Small intestine (tissue), 7 donors: Measurements from ENCODE around the gene FAP. TPM values are rescaled to one million over a fixed set of nuclear protein-coding genes. Genes with fewer than 3 reads are reported as not detected.

Source experiments
- DNase-seq, 2 donors: peaks; one replicate each; pipeline versions ENCODE4 v3.0.0 to v3.0.0-alpha.2; 2013
- FAIRE-seq: peaks from 2 replicates; lab custom pipeline; 2012; peaks lifted over from hg19 to GRCh38; lab: Jason Lieb, UNC
- H3K27ac ChIP-seq, 3 donors: one replicate each; pipeline ENCODE4 v1.5.1; 2013; ENCODE audit warnings: low read length in 2 of 3, mild to moderate bottlenecking in 2 of 3, control low read depth in 1 of 3, inconsistent platforms in 1 of 3, low read depth in 1 of 3, moderate library complexity in 1 of 3
- H3K27me3 ChIP-seq, 3 donors: one replicate each; pipeline ENCODE4 v1.6.1; 2013; ENCODE audit warnings: low read length in 3 of 3, inconsistent platforms in 1 of 3; ENCODE audit not compliant: control insufficient read depth in 3 of 3, insufficient read depth in 3 of 3
- H3K36me3 ChIP-seq, 3 donors: one replicate each; pipeline ENCODE4 v1.6.1; 2013; ENCODE audit warnings: low read length in 3 of 3, inconsistent platforms in 1 of 3, low read depth in 1 of 3, mild to moderate bottlenecking in 1 of 3, moderate library complexity in 1 of 3; ENCODE audit not compliant: control insufficient read depth in 3 of 3, insufficient read depth in 2 of 3
- H3K4me1 ChIP-seq, 3 donors: one replicate each; pipeline ENCODE4 v1.6.1; 2013; ENCODE audit warnings: low read length in 2 of 3, inconsistent platforms in 1 of 3, low read depth in 1 of 3, mild to moderate bottlenecking in 1 of 3, moderate library complexity in 1 of 3; ENCODE audit not compliant: control insufficient read depth in 3 of 3, insufficient read depth in 2 of 3
- H3K4me3 ChIP-seq, 3 donors: one replicate each; pipeline ENCODE4 v1.5.1; 2013; ENCODE audit warnings: low read length in 3 of 3, control low read depth in 1 of 3, inconsistent platforms in 1 of 3, low read depth in 1 of 3, mild to moderate bottlenecking in 1 of 3, moderate library complexity in 1 of 3
- H3K9me3 ChIP-seq, 2 donors: one replicate each; pipeline ENCODE4 v1.6.1; 2013; ENCODE audit warnings: low read depth in 1 of 2, low read length in 1 of 2; ENCODE audit not compliant: control insufficient read depth in 2 of 2, insufficient read depth in 1 of 2
- WGBS, 3 donors: extraction: QIAGEN DNeasy Blood & Tissue Kit; methylation state at CpG; one replicate each; pipeline ENCODE4 v1.1.7; 2013; 5-methylcytosine and 5-hydroxymethylcytosine counted together
- polyA plus RNA-seq, 4 donors: library from polyadenylated mRNA; stranded (reverse) in 3 of 4; unstranded in 1 of 4; fragments of 200-250 nt in 3 of 4; fragments of 120-200 nt in 1 of 4; gene quantifications; one replicate each; pipeline versions ENCODE4 v1.2.1 to v1.2.3, GENCODE V29; 2013
- donor health status: healthy with polysubstance abuse.
- donor health status: control.
- donor health status: control.
- donor health status: Bipolar disorder and iron deficiency.
- donor health status: healthy.

Gene FAP
- polyA plus RNA-seq, 4 donors: 0.78 to 2.3 TPM; not detected in 2

DNA sequence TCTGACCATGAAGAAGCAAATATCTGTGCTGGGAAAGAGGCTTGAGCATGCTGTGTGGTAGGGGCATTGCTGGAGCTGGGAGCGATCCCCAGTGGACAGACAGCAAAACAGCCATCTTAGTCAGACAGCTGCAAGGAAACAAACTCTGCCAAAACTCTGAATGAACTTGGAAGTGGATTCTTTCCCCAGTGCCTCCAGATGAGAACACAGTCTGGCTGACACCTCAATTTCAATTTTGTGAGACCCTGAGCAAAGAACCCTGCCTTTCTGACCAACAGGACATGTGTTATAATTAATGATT lies 23.2 kb upstream of the FAP start:
- 91 to 100% (median 96%) methylated on average over 1 of the region's 1 CpG for WGBS, 3 donors
- H3K9me3 ChIP-seq: no peaks in the 10 kb centered on the region
- H3K36me3 ChIP-seq: peaks cover 9 to 18% (median 10%) of the 10 kb centered on the region in 3 donors
- no peak overlapping the region for H3K27ac ChIP-seq
- H3K27me3 ChIP-seq: no peaks in the 10 kb centered on the region
- DNase-seq (no peak), FAIRE-seq (no peak)
- no peaks in the 10 kb centered on the region for H3K4me1 ChIP-seq
- no peak overlapping the region for H3K4me3 ChIP-seq

DNA sequence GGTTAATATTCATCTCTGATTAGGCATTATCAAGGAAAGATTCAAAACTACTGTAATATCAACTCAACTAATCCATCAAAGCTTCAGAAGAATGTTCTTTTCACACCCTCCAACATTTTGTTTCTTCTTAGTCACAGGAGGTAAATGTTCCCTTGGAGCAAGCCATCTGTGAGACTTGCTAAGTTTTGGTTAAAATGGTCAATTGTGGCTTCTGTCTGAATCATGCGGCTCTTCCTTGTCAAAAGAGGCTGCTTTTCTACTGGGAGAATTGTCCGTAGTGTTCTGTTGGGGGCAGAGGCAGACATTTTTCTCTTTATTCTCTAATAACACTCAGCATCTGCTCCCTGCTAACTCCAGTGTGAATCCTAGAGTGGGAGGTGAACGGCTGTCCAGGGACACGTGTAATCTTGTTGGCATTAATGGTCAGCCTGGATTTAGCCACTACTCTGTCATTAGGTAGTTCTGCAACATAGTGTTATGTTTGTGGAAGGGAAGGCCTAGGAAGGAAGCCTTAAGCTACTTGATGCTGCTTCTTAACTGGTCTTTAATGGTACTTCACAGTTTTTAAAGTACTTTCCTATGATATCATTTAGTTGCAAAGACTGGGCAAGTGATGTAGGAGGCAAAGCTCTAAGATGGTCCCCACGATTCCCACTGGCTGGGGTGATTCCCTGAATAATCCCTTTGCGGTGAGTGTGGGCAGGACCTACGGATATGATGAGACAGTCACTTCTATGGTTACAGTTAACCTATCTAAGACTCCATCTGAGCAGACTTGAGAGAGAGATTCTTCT lies 22.6 kb upstream of the FAP start:
- 93 to 98% (median 94%) methylated on average over 7 of the region's 7 CpGs for WGBS, 3 donors
- Histone ChIP-seq H3K27me3 (no peaks in the 10 kb centered on the region), H3K36me3 (peaks cover 9 to 18% (median 10%) of the 10 kb centered on the region in 3 donors), H3K9me3 (no peaks in the 10 kb centered on the region), H3K4me3 (no peak overlapping the region), H3K4me1 (no peaks in the 10 kb centered on the region), H3K27ac (no peak overlapping the region)
- FAIRE-seq: no peak
- DNase-seq: no peak

DNA sequence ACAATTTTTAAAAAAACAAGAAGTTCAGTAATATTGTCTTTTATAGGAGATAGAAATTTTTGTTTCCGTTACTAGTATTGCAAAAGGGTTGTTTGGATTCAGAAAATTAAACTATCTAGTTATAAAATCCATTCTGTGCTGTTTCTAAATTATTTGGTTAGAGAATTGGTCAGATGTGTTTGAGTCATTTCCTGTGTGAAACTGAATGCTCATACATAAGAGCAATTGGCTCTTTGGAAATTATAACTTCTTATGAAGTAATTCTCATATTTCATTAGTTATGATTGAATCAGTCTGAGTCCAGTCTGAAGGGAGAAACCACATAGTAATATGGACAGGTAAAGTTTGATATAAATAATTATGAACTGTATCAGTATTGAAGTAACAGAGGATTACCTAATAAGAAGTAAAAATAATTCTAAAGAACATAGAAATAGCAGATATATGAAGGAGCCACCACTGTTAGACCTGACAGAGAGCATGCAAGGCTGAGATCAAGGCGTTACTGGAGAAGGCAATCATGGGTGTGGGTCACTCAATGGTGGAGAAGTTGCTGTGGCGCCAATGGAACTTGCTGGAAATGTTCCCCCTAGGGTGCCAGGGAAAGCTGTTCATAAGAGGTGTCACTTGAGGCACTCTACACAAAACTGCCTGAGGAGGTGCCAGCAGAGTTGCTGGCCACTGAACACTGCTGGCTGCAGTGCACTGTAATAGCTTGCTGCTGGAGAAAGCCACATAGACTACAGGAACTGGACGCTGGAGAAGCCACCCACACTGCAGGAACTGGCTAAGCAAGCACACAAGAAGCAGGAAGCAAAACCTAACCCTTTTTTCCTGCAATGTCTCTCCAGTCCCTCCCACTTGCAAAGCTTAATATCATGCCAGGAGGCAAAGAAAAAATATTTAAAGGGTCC lies 18.0 kb upstream of the FAP start:
- H3K4me3 ChIP-seq: no peak overlapping the region
- no peak for FAIRE-seq
- WGBS, 3 donors: 63 to 82% (median 69%) methylated on average over 4 of the region's 4 CpGs
- peak in 1 of 2 donors; percentile 2 for DNase-seq
- peaks cover 2 to 5% (median 2%) of the 10 kb centered on the region in 3 donors for H3K36me3 ChIP-seq
- peak overlapping the region in 1 of 3 donors; percentile 73 for H3K27ac ChIP-seq
- H3K4me1 ChIP-seq: no peaks in the 10 kb centered on the region
- no peaks in the 10 kb centered on the region for H3K9me3 ChIP-seq
- no peaks in the 10 kb centered on the region for H3K27me3 ChIP-seq

DNA sequence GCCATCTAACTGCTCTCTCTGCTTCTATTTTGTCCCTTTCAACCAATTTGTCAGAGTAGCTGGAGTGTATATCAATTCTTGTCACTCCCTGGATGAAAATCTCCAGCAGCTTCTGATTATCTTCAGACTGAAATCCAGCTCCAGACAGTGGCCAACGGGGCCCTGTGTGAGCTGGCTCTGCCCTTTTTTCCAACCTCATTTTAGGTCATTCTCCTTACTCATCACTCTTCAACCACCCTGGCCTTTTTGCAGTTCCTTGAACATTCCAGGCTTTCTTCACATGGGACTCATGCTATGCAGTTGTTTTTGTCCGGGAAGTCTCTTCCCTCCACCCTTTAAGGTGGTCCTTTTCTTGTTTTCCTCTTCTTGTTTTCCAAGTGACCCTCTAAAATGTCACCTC lies 15.4 kb upstream of the FAP start:
- WGBS, 3 donors: 75 to 88% (median 82%) methylated on average over 2 of the region's 2 CpGs
- Histone ChIP-seq H3K36me3 (no peaks in the 10 kb centered on the region), H3K4me3 (no peak overlapping the region), H3K9me3 (no peaks in the 10 kb centered on the region), H3K4me1 (no peaks in the 10 kb centered on the region), H3K27ac (no peak overlapping the region), H3K27me3 (no peaks in the 10 kb centered on the region)
- FAIRE-seq: no peak
- no peak for DNase-seq

DNA sequence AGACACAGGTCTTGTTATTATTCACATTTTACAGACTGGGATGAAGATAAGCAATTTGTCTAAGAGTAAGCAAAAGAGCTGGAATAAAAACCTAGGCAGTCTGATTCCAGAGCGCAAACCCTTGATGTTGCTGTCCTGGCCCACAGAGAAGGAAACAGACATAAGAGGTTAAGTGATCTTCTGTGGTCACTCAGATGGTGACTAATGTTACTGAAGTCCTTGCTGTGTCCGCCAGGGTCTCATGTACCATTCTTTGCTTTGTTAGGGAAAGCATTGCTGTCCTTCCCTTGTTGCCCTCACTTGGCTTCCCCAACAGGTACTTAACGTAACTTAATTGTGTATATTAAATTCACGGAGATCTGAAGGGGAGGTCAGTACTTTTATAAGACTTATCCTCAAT lies 14.9 kb upstream of the FAP start:
- 84 to 96% (median 92%) methylated on average over 4 of the region's 4 CpGs for WGBS, 3 donors
- FAIRE-seq: no peak
- no peak overlapping the region for H3K27ac ChIP-seq
- no peak for DNase-seq
- H3K4me1 ChIP-seq: no peaks in the 10 kb centered on the region
- H3K4me3 ChIP-seq: no peak overlapping the region
- H3K9me3 ChIP-seq: no peaks in the 10 kb centered on the region
- H3K36me3 ChIP-seq: no peaks in the 10 kb centered on the region
- H3K27me3 ChIP-seq: no peaks in the 10 kb centered on the region

DNA sequence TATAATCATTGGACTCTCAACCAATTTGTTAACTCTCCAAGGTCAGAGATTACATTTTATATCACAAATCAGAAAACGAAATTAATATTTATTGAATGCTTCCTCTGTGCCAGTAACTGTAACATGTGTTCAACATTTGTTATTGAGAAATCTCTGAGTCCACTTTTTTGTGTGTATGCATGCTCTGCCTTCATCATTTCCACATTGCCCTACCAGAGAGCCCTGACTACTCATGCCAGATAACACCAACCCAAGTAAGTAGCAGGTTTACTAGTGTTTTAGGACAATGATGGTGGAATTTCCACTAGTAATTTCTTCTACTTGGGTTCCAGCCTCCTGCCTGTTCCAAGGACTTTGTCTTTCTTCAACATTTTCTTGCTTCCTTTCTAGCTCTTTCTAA lies 14.2 kb upstream of the FAP start:
- H3K27me3 ChIP-seq: no peaks in the 10 kb centered on the region
- H3K4me1 ChIP-seq: no peaks in the 10 kb centered on the region
- DNase-seq (no peak), FAIRE-seq (no peak)
- no peak overlapping the region for H3K4me3 ChIP-seq
- no peak overlapping the region for H3K27ac ChIP-seq
- WGBS, 3 donors: 8 to 32% (median 16%) methylated on average over 1 of the region's 1 CpG
- no peaks in the 10 kb centered on the region for H3K36me3 ChIP-seq
- H3K9me3 ChIP-seq: no peaks in the 10 kb centered on the region

DNA sequence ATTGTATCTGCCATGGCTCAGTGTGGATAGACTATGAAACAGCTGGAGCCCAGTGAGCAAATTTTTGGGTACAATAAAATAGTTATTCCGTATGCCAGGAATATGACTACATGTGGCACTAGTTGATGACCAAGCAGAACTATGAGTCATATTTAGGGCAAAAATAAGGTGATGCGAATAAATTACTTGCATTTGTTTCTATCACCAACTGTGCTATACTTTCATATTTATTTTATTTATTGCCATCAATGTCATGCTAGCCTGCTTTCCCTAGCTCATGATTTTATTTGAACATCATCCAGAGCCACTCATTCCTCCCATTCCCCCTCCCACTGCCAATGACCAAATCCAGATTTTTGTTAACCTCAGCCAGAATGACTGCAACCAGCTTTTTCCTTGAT lies 13.3 kb upstream of the FAP start:
- Histone ChIP-seq H3K4me1 (no peaks in the 10 kb centered on the region), H3K36me3 (no peaks in the 10 kb centered on the region), H3K4me3 (no peak overlapping the region), H3K9me3 (no peaks in the 10 kb centered on the region), H3K27me3 (no peaks in the 10 kb centered on the region), H3K27ac (no peak overlapping the region)
- DNase-seq (no peak), FAIRE-seq (no peak)
- WGBS, 3 donors: 79 to 85% (median 80%) methylated on average over 2 of the region's 2 CpGs

DNA sequence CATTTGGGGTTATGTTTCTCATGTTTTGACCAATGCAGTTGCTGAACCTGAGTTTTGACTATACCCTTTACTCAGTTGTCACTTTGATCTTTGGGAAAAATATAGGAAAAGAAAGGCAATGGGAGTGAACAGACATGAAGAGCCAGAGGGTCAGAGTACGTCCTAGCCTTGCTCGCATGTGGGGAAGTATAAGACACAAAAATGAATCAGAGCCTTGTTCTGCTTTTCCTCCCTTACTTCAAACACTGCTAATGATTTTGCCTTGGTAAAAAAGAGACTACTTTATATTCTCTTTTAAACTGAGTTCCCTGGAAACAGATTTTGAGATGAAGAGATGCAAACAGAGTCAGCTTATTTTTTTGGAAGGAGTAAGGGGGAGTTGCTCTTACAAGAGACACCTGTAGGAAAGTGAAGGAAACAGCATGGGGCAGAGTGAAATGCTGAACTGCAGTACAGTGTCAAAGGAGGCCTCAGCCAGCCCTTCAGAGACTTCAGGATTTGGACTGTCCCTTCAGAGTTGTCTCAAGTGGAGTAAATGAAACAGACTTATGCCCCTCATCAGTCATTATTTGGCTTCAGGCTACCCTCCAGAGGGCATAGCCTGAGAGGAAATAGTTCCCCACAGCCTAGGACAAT lies 11.1 kb upstream of the FAP start:
- Histone ChIP-seq H3K27me3 (no peaks in the 10 kb centered on the region), H3K4me3 (no peak overlapping the region), H3K9me3 (no peaks in the 10 kb centered on the region), H3K4me1 (no peaks in the 10 kb centered on the region), H3K36me3 (no peaks in the 10 kb centered on the region), H3K27ac (no peak overlapping the region)
- 57 to 82% (median 79%) methylated on average over 2 of the region's 2 CpGs for WGBS, 3 donors
- FAIRE-seq (no peak), DNase-seq (no peak)
